GM18519 (cell line): ENCODE results near the gene FBXO8.

ENCODE experiments used
- ATAC-seq: cut with Tn5 transposase; IDR thresholded peaks from one replicate; pipeline ENCODE4 v1.9.1; 2021; ENCODE audit warnings: mild to moderate bottlenecking, moderate library complexity; ENCODE audit not compliant: unreplicated experiment, low FRiP score

Gene FBXO8

GRCh38 chr4:174252412-174252811, 31.1 kb downstream of the FBXO8 start:
- ATAC-seq, result no peak

GRCh38 chr4:174248407-174248806, 35.1 kb downstream of the FBXO8 start:
- ATAC-seq, result no peak

GRCh38 chr4:174245714-174246113, 37.8 kb downstream of the FBXO8 start:
- ATAC-seq, result no peak

DNA sequence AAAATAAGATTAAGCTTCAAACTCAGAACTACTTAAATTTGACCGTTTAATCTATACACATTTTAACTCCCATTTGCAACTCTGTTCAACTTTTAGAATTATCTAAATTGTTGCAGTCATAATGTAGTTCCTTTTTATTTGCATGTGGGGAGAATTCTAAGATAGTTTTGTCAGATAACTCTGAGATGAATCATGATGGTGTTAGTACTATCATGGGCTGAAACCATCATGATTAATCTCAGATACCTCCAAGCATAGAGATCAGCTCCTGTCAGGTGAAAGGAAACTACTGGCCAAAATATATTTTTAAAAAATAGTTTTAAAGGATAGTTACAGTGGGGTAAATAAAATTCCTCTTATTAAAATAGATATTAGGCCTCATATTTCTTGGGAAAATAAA, 39.0 kb downstream of the FBXO8 start:
- ATAC-seq, result peak; percentile 39

DNA sequence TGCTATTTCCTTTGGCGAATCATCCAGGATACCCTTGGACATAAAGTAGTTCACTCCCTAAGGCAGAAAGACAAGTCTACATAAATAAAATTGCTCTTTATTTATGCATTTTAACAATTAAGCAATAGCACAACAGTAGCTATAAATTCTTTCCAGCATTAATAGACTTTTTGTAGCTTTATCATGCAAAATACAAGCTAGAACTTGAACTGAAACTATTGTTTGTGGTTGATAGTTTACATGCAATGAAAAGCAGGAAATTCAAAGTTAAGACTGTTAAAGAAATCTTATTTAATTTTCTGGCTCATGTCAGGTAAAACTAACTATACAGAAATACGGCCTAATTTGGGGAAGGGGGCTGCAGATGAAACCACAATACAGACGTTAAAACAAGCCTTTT, 42.3 kb downstream of the FBXO8 start:
- ATAC-seq, result no peak

DNA sequence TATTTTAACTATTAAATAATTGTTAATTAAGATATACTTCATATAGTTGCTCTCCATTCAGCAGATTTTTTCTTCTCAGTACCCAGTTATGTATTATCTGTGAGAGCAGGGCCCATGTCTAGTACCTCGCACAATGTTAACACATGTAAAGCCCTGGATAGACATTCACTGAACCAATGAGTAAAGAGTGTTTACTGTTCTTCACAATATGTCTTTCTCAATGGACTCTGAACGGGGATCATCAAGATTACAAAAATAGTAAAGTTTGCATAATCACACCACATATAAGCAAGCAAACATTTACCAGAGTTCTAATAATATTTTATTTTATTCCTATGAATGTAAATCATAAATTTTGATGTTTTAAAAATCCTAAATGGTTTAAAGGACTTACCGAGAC, 47.1 kb downstream of the FBXO8 start:
- ATAC-seq, result no peak

- no peak for ATAC-seq
Observed at GRCh38 chr4:174230680-174231079, 52.8 kb downstream of the FBXO8 start.

DNA sequence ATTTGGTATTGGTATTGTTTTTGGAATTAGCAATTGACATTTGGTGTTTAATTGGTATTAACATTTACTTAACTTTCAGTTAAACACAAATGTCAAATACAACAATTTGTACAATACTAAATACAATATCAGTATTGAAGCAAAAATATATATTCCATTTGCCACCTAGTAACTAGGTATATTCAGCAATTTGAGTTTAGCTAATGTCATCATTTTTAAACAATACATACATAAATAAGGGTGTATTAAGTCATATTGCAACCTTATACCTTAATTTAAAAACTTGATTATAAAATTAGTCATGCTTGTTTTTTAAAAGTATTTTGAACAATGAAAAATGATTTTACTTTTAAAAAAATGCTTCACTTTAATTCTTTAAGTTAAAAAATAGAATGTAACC, 53.3 kb downstream of the FBXO8 start:
- no peak for ATAC-seq

- ATAC-seq, result no peak
Observed at GRCh38 chr4:174228988-174229387, 54.5 kb downstream of the FBXO8 start.

DNA sequence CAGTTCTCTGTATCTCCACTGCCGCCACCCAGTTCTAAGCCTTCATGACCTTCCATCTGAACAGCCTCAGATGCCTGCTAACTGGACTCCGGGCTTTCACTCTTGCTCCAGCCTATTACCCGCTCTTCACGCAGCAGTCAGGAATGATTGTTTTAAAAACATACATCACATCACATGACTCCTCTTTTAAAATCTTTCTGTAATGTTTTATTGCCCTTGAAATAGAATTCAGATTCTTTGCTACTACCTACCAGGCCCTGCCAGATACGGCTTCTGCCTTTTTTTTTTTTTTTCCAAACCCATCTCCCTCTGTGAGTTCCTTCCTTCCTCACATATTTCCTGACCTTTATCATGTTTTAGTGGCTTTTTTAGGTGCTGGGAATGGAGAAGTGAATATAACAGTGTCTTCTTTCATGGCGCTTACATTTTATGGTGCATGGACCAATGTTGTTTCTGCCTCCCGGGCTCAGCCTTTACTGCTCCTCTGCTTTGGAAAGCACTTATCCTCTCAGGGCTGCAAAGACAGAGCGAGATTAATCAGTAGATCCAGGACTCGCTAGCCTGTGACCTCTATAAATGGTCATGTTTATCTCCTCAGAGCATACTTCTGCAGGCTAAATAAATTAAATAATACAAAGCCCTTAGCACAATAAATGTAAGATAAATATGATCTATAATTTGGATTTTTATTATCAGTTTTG, 58.0 kb downstream of the FBXO8 start:
- ATAC-seq, result no peak

- ATAC-seq, result no peak
Observed at GRCh38 chr4:174224550-174224949, 58.9 kb downstream of the FBXO8 start.

DNA sequence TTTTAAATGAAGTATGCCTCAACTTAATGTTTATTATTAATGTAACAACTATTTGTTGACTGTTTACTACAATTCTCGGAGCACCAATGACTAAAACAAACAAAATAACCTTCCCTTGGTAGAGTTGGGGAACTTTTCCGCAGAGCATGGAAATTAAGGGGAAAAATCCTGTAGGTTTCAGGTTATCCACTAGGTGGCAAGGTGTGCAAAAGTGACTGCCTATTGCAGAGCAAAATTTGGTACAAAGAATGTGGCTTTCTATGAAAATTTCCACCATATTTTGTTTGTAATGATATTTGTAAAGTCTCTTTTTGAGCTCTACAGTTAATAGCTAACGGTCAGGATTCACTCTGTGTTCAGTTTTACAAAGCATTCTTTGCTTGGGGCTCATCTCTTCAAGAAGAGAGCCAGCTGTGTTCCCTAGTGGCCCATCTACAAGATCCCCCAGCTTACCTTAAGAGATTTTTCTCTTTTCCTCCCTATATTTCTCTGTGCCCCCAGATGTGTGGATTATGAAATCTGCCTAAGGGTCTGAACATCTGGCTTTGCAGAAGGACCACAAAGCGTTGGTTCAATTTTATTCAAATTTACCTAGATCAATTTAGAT, 61.1 kb downstream of the FBXO8 start:
- peak; percentile 70 for ATAC-seq

DNA sequence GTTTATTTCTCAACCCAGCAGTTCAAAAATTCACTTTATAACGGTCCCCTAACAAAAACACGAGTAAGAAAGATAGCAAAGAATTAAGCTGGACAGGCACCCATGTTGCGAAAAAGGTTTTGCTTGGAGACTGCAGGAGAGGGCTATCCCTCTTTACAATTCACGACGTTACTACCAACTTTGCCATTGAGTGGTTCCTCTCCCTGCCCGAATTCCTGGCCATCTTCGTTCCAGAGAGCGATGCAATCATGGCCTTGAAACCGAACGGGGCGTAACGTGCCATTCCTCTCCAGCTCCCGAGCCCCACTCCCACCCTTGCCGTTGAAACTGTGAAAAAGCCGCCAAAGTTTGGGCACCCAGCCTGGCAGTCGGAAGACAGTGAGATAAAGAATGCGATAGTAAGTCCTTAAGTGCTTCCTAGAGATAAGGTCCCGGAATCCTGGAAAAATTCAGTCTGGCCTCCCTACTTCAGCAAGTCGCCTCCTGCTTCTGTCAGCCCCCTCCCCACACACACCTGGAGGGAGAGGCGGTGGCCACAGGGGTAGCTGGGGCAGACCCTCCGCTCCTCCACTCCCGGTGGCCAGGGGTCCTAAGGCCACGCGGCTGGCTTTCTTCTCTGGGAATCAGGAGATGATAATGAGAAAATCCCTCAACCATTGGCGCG, 65.2 kb downstream of the FBXO8 start:
- ATAC-seq, result no peak

- ATAC-seq, result no peak
Observed at GRCh38 chr4:174217273-174218126, 66.0 kb downstream of the FBXO8 start.

- ATAC-seq, result no peak
Observed at GRCh38 chr4:174216799-174217272, 66.6 kb downstream of the FBXO8 start.

- ATAC-seq, result no peak
Observed at GRCh38 chr4:174215961-174216680, 67.3 kb downstream of the FBXO8 start.

DNA sequence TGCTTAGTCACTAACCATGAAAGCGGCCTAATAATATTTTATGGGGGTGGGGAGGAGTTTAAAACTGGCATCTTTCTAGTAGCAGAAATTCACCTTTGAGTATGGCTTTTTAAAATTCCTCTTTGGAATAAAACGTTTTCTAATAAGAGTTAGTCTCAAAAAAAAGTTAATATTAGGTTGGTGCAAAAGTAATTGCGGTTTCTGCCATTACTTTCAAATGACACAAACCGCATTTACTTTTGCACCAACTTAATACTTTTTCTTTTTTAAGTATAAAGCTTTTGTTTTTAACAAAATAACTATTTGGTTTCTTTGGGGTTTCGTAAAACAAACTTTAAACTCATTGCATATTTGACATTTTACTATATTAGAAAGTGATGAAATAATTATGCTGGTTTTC, 68.4 kb downstream of the FBXO8 start:
- no peak for ATAC-seq

GRCh38 chr4:174214101-174214878, 69.2 kb downstream of the FBXO8 start:
- ATAC-seq, result peak; percentile 46

DNA sequence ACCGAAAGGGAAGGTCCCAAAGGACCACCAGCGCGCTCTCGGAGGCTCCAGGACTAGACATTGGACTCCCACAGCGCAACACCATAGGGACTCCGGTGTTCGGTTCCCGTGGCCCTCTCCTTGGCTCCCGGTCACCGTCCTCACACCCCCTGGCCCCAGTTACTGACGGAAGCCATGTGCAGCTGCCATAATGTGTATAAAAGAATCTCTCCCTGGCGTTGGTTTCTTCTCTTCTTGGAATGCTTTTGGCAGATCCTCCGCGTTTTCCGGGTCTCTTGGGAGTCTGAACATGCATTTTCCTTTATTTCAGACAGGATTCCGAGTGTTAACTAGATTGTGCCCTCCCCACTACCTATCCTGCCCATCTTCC, 69.8 kb downstream of the FBXO8 start:
- no peak for ATAC-seq

DNA sequence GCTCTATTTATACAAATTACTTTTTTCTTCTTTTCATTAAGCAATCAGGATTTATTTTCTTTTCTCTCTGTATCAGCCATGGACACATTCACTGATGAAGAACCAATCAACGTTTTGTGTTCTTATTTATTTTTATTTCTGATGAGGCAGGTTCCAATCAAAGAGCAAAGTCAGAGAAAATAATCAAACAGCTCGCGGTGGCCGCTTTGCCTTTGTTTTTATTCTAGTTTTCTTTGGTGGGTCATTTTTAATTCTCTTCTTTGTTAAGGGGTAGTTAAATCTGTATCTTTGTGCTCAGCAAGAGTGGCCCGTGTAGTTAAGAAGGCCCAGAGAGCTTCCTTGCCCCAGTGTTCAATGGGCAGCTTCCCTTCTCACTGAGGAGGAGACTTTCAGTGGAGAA, 71.4 kb downstream of the FBXO8 start:
- ATAC-seq, result no peak
